ENCODE measurements around the gene CCL20.
"Not testable (repeated sequence)": the region's sequence is repeated elsewhere in the genome, so short reads cannot be mapped to it uniquely, and the experiment has no call there.

Gene CCL20

DNA sequence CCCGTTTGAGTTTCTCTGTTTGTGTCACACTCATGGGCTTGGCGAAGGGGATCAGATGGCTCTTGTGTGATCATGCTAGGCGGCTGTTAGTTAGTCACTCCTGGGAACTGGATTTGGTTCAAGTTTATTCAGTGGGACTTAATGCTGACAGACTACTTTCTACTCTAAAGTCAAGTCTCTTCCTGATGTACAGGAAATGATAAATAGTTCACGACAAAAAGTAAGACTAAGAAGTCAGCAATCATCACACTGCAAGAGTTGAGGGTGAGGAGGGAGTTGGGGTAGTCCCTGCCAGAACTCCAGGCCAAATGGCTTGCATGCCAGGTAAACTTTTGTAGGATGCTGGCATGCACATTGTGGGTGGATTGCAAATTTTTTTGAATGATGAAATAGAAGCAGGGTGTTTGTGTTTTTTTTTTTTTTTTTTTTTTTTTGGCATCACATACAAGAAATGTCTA is 25.1 kb upstream of the CCL20 start:
- TF ChIP-seq CTCF (conservative IDR thresholded peaks at IDR 0.05) (no peak), ZFX (IDR thresholded peaks at IDR 0.05) (no peak)
- H3K27ac ChIP-seq: no peak overlapping the region

GRCh38 chr2:227789803-227790202 is 23.8 kb upstream of the CCL20 start:
- no peak overlapping the region for H3K27ac ChIP-seq
- TF ChIP-seq CTCF (conservative IDR thresholded peaks at IDR 0.05): no peak
- TF ChIP-seq ZFX (IDR thresholded peaks at IDR 0.05): no peak

DNA sequence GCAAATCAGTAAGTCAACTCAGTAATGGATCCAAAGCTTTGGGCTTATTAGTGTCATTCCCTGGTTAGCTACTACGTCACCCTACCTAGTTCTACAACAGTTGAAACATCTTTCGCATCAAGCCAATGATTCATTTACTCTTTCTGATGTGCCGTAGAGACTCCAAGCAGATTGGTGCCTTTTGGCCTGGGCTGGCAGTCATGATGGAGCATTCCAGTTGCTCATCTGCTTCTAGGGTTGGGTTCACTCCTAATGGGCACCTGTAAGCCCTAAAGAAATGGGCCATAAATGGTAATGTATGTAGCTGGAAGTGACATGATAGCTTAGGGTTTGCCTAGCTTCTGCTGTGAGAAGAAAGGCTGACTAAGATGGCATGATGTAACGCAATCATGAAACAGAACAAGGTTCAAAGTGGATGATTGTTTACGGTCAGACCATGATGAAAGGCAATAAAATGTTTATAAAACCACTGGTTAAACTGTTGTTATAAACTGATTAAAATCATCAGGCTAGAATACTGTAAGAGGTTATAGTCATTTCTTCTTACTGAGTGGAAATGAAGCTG is 20.4 kb upstream of the CCL20 start:
- no peak overlapping the region for H3K27ac ChIP-seq
- TF ChIP-seq ZFX (IDR thresholded peaks at IDR 0.05) (no peak), CTCF (conservative IDR thresholded peaks at IDR 0.05) (no peak)

GRCh38 chr2:227796045-227796711 is 17.5 kb upstream of the CCL20 start:
- TF ChIP-seq CTCF (conservative IDR thresholded peaks at IDR 0.05) (no peak), ZFX (IDR thresholded peaks at IDR 0.05) (no peak)
- H3K27ac ChIP-seq: no peak overlapping the region

GRCh38 chr2:227796768-227797167 is 16.9 kb upstream of the CCL20 start:
- not testable (repeated sequence) for H3K27ac ChIP-seq

DNA sequence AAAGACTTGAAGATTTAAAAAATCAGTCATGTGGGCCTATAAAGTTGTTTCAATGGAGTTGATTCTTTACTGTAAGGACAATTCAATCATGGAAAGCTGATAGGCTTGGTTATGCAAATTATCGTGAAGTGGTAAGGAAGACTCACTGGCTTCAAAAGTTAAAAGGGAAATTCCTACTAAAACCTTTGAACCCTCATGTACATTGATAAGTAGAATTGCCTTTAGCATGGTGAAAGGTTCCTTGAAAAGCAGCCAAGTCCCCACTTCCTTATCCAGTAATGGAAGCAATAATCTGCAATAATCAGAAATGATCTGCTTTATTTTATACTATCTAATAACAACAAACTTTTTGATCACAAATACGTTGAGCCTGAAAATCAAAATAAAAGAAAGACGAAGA is 14.4 kb upstream of the CCL20 start:
- TF ChIP-seq ZFX (IDR thresholded peaks at IDR 0.05) (no peak), CTCF (conservative IDR thresholded peaks at IDR 0.05) (no peak)
- no peak overlapping the region for H3K27ac ChIP-seq

DNA sequence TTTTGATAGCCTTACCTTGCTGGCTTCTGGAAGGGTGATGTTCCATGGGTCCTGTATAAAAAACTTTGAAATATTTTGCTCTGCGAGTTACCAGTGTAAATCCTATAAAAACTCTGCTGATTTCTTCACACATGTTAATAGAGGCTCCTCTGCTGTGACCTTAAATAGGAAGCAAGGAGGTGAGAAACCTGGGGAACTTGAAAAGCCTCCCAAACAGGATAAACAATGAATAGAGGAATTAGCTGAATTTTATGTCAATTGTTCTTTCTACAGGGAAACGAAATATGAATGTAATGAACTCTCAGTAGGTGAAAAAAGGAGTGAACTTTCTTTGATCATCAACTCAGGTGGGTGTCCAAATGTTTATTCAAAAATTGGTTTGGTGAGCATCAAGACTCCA is 10.8 kb upstream of the CCL20 start:
- no peak for TF ChIP-seq CTCF (conservative IDR thresholded peaks at IDR 0.05)
- TF ChIP-seq ZFX (IDR thresholded peaks at IDR 0.05): no peak
- H3K27ac ChIP-seq: no peak overlapping the region

- H3K27ac ChIP-seq: no peak overlapping the region
- no peak for TF ChIP-seq CTCF (conservative IDR thresholded peaks at IDR 0.05)
- TF ChIP-seq ZFX (IDR thresholded peaks at IDR 0.05): no peak
These were observed 8.7 kb upstream of the CCL20 start for GRCh38 chr2:227804975-227805374.

All from C4-2B (cell line).